Fibroblast of mammary gland (primary cell): ENCODE data around the gene ETDB.

Source experiments
- DNase-seq: peaks from one replicate; pipeline ENCODE4 v3.0.0-alpha.2; 2010; ENCODE audit warnings: low read depth
- H3K4me3 ChIP-seq: 2 replicates; pipeline ENCODE4 v1.5.1; 2011; ENCODE audit warnings: low read depth, mild to moderate bottlenecking, low read length, moderate library complexity; ENCODE audit not compliant: control insufficient read depth
- CTCF ChIP-seq: conservative IDR thresholded peaks from 2 replicates; pipeline ENCODE4 v1.5.1; 2011; ENCODE audit warnings: low read depth, low read length, inconsistent platforms; ENCODE audit not compliant: control insufficient read depth, insufficient read depth

Gene ETDB

GRCh38 chrX:135086197-135086854 is 34.0 kb downstream of the ETDB start:
- peak; percentile 71 for DNase-seq
- peak; percentile 71 for TF ChIP-seq CTCF

DNA sequence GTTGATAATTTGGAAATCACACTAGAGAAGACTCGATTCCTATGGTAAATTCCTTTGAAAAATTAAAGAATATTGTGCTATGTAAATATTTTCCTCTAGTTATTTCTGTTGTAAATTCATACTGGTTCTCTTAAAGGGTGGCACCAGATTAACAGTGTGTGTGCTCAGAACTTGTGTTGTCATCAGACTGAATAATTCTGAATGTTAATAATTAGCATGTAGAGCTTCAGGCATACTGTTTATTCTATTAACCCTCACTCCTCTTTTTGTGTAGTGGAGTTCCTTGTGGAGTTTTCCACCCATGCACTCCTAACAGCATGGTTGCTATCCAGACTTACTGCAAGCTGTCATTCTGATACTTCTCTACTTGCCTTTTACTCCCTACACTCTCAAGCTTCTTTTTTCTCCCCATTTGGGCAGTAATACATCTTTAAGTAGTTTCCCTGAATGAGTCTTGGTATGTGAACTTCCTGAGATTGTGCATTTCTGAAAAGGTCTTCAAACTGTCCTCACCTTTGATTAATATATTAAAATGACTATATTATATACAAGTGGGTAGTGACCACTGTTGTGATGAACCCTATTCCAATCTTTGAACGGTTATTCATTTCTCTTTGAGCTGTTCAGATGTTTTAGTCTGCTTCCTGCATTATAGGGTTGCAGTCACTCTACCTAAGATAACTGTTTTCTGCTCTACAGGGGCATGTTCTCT is 38.5 kb downstream of the ETDB start:
- no peak for DNase-seq
- no peak for TF ChIP-seq CTCF
- H3K4me3 ChIP-seq = no peak overlapping the region

More at GRCh38 chrX:135086197-135086854, 34.0 kb downstream of the ETDB start:
- no peak overlapping the region for H3K4me3 ChIP-seq
